DND-41 (cell line): Measurements from ENCODE around the gene NMRK2.

ENCODE experiments used
- ATAC-seq: fragments of 200-7000 bp; cut with Tn5 transposase; 3 replicates; pipeline ENCODE4 v1.9.1; 2021; ENCODE audit warnings: low read depth; ENCODE audit not compliant: insufficient read depth
- DNase-seq: peaks from one replicate; pipeline ENCODE4 v3.0.0-alpha.2; 2020
- H2AFZ ChIP-seq: 2 replicates; pipeline ENCODE4 v1.6.0; 2012; ENCODE audit warnings: low read depth, low read length
- H3K27ac ChIP-seq: 2 replicates; pipeline ENCODE4 v1.5.1; 2012; ENCODE audit warnings: low read length, inconsistent platforms
- H3K27me3 ChIP-seq: fragments of 200-600 bp; sonication (generic); 2 replicates; pipeline ENCODE4 v1.6.0; 2012; ENCODE audit warnings: low read length, mild to moderate bottlenecking, inconsistent platforms; ENCODE audit not compliant: insufficient read depth, poor library complexity
- H3K36me3 ChIP-seq: 2 replicates; pipeline ENCODE4 v1.5.1; 2012; ENCODE audit warnings: low read length, inconsistent platforms; ENCODE audit not compliant: insufficient read depth
- H3K4me1 ChIP-seq: 2 replicates; pipeline ENCODE4 v1.5.1; 2012; ENCODE audit warnings: mild to moderate bottlenecking, low read length; ENCODE audit not compliant: insufficient read depth
- H3K4me2 ChIP-seq: 2 replicates; pipeline ENCODE4 v1.6.0; 2012; ENCODE audit warnings: mild to moderate bottlenecking, moderate library complexity, low read length, inconsistent platforms; ENCODE audit not compliant: insufficient read depth
- H3K4me3 ChIP-seq, 2 experiments: fragments of 200-600 bp in 1 of 2; shearing (Covaris generic) in 1 of 2; 2 replicates each; pipeline ENCODE4 v1.5.1; 2012 to 2016; ENCODE audit warnings: inconsistent platforms in 2 of 2, low read length in 2 of 2, mild to moderate bottlenecking in 2 of 2, low read depth in 1 of 2, moderate library complexity in 1 of 2
- H3K79me2 ChIP-seq: 2 replicates; pipeline ENCODE4 v1.6.0; 2012; ENCODE audit warnings: low read length, inconsistent platforms; ENCODE audit not compliant: insufficient read depth
- H3K9ac ChIP-seq: 2 replicates; pipeline ENCODE4 v1.6.0; 2012; ENCODE audit warnings: low read depth, mild to moderate bottlenecking, inconsistent platforms, low read length, moderate library complexity
- H3K9me3 ChIP-seq: 2 replicates; pipeline ENCODE4 v1.5.1; 2012; ENCODE audit warnings: low read length, moderate library complexity, mild to moderate bottlenecking, inconsistent platforms; ENCODE audit not compliant: insufficient read depth, severe bottlenecking
- H4K20me1 ChIP-seq: 2 replicates; pipeline ENCODE4 v1.6.0; 2012; ENCODE audit warnings: low read length; ENCODE audit not compliant: insufficient read depth
- EZH2 ChIP-seq: IDR thresholded peaks from 3 replicates; pipeline ENCODE4 v1.6.1; 2012; ENCODE audit warnings: borderline replicate concordance, low read depth, mild to moderate bottlenecking, moderate library complexity, low read length, inconsistent platforms; ENCODE audit not compliant: severe bottlenecking
- TF ChIP-seq, protein P1 (sequence below): IDR thresholded peaks from 2 replicates; pipeline ENCODE4 v1.5.1; 2012; ENCODE audit warnings: borderline replicate concordance, low read length, moderate library complexity, mild to moderate bottlenecking; ENCODE audit not compliant: poor library complexity, severe bottlenecking; ENCODE audit errors: extremely low read depth

Gene NMRK2

DNA sequence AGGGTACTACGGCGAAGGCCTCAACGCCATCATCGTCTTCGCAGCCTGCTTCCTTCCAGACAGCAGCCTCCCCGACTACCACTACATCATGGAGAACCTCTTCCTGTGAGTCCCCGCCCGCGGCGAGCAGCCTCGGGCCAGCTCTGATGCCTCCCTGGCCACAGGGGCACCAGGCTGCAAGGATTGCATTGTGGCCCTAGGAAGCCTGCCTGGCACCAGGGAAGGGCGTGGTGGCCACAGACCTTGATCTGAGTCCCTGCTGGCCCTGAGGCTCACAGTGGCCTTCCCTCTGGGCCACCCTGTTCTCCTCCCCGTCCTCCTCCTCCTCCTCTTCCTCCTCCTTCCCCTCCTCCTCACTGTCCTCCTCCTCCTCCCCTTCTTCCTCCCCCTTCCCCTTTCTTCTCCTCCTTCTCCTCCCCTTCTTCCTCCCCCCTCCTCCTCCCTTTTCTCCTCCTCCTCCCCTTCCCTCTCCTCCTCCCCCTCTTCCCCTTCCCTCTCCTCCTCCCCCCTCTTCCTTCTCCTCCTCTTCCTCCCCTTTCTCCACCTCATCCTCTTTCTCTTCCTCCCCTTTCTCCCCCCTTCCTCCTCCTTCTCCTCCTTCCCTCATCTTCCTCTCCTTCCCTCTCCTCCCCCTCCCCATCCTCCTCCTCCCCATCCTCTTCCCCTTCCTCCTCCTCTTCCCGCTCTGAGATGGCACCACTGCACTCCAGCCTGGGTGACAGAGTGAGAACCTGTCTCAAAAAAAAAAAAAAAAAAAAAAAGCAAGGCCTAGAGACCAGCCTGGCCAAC, 24.4 kb upstream of the NMRK2 start:
- Histone ChIP-seq H3K79me2 (no peaks in the 10 kb centered on the region), H3K9ac (no peak overlapping the region), H3K27ac (no peak overlapping the region), H3K36me3 (no peaks in the 10 kb centered on the region), H2AFZ (no peak overlapping the region), H3K9me3 (peaks cover 2% of the 10 kb centered on the region), H3K4me1 (no peaks in the 10 kb centered on the region), H4K20me1 (no peaks in the 10 kb centered on the region), H3K4me2 (no peak overlapping the region), H3K4me3 (no peak overlapping the region), H3K27me3 (no peaks in the 10 kb centered on the region)
- no peak for TF ChIP-seq EZH2
- TF ChIP-seq, protein P1, sequence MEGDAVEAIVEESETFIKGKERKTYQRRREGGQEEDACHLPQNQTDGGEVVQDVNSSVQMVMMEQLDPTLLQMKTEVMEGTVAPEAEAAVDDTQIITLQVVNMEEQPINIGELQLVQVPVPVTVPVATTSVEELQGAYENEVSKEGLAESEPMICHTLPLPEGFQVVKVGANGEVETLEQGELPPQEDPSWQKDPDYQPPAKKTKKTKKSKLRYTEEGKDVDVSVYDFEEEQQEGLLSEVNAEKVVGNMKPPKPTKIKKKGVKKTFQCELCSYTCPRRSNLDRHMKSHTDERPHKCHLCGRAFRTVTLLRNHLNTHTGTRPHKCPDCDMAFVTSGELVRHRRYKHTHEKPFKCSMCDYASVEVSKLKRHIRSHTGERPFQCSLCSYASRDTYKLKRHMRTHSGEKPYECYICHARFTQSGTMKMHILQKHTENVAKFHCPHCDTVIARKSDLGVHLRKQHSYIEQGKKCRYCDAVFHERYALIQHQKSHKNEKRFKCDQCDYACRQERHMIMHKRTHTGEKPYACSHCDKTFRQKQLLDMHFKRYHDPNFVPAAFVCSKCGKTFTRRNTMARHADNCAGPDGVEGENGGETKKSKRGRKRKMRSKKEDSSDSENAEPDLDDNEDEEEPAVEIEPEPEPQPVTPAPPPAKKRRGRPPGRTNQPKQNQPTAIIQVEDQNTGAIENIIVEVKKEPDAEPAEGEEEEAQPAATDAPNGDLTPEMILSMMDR, result no peak
- DNase-seq (no peak), ATAC-seq (no peak)

- no peaks in the 10 kb centered on the region for H3K79me2 ChIP-seq
- no peak overlapping the region for H2AFZ ChIP-seq
- no peaks in the 10 kb centered on the region for H3K4me1 ChIP-seq
- no peaks in the 10 kb centered on the region for H3K36me3 ChIP-seq
- no peak for TF ChIP-seq EZH2
- TF ChIP-seq, protein P1, result no peak
- no peaks in the 10 kb centered on the region for H4K20me1 ChIP-seq
- ATAC-seq, result no peak
- no peak overlapping the region for H3K4me2 ChIP-seq
- H3K4me3 ChIP-seq, result no peak overlapping the region
- no peaks in the 10 kb centered on the region for H3K27me3 ChIP-seq
- no peak for DNase-seq
- H3K27ac ChIP-seq, result no peak overlapping the region
- no peak overlapping the region for H3K9ac ChIP-seq
- H3K9me3 ChIP-seq, result peaks cover 2% of the 10 kb centered on the region
These were observed 22.8 kb upstream of the NMRK2 start for GRCh38 chr19:3910105-3910504.

GRCh38 chr19:3914199-3914598, 18.7 kb upstream of the NMRK2 start:
- H3K4me2 ChIP-seq, result no peak overlapping the region
- ATAC-seq (no peak), DNase-seq (no peak)

More at GRCh38 chr19:3914199-3914598, 18.7 kb upstream of the NMRK2 start:
- Histone ChIP-seq H2AFZ (no peak overlapping the region), H3K36me3 (no peaks in the 10 kb centered on the region), H3K27ac (no peak overlapping the region), H3K9ac (no peak overlapping the region), H4K20me1 (no peaks in the 10 kb centered on the region), H3K79me2 (no peaks in the 10 kb centered on the region), H3K27me3 (no peaks in the 10 kb centered on the region), H3K9me3 (peaks cover 2% of the 10 kb centered on the region), H3K4me1 (no peaks in the 10 kb centered on the region), H3K4me3 (no peak overlapping the region)
- no peak for TF ChIP-seq EZH2
- TF ChIP-seq, protein P1, result no peak
